Stimulated activated CD4-positive, alpha-beta T cell treated with anti-CD3 and anti-CD28 coated beads, Interleukin-2, amount 100 ng/mL, for 4 hours (primary cell): Measurements from ENCODE around the gene TXN.
"Not testable (repeated sequence)": the region's sequence is repeated elsewhere in the genome, so short reads cannot be mapped to it uniquely, and the experiment has no call there.

Source experiments
- DNase-seq: peaks from one replicate; pipeline ENCODE4 v3.0.0-alpha.2; 2020; ENCODE audit warnings: low read depth

Gene TXN

DNA sequence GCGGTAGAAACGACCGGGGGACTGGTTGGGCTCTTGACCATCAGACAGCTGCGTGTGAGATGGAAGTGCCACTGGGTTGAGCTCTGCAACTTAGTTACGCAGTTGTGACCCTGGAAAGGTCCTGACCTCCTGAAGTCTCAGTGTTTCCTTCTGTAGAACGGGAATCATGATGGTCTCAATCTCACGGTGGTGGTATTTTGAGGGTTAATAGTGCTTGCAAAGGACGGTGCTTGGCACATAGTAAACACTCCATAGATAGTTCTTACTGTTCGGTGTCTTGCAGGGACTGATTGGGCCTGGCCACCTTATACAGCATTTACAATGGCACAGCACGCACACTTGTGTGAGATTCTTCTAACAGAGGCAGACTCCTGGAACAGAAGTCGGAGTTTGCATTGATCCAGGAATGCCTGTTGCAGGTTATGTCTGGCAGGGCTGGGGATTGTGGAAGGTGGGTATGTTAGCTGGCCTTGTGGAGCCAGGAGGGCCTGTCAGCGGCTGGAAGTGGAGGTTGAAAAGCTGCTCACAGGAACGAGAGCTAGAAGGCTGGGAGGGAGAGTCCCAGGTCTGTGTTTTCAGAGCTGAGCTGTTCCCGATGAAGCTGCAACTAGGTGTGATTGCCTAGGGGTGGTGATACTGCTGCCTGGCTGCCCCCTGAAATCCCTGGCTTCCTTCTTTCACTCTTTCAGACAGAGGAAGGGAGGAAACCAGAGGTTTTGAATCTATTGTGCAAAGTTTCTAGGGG is 962 bp upstream of the TXN start:
- no peak for DNase-seq

GRCh38 chr9:110255463-110256379 is 586 bp downstream of the TXN start:
- no peak for DNase-seq

DNA sequence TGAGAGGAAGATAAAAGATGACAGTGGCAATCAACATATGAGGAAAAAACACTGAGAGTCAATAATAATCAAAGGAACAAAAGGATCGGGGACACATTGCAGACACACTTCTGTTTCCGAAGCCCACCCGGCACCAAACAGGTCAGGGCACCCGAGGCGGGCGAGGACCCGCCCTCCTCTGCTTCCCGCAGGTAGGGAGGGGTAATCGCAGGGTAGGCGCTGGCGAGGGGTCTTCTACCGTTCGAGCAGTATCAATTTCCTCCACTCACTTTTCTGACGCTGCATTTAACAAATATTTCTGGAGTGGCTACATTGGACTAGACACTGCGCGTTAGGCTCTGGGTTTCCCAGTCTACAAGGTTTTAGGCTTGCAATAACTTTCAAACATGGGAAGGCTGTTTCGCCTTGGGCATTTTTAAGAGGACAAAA is 1.3 kb downstream of the TXN start:
- no peak for DNase-seq

DNA sequence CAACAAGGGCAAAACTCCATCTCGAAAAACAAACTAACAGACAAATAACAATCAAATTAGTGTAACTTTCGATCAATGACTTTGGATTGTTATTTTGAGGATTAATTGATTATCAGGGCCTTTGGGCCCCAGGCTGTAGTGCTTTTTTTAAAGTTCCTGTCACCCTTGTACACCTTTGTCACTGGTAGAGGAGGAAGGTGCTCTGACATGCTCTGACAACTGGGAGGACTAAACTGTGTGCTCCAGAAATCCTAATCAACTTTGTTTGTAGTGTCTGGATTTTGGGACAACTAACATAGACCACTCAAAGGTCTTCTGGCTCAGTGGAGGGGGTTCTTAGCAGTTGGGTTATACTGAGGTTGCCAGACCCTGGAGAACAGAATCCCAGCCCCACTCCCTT is 1.8 kb downstream of the TXN start:
- DNase-seq, result no peak

GRCh38 chr9:110252509-110253139 is 3.7 kb downstream of the TXN start:
- no peak for DNase-seq

DNA sequence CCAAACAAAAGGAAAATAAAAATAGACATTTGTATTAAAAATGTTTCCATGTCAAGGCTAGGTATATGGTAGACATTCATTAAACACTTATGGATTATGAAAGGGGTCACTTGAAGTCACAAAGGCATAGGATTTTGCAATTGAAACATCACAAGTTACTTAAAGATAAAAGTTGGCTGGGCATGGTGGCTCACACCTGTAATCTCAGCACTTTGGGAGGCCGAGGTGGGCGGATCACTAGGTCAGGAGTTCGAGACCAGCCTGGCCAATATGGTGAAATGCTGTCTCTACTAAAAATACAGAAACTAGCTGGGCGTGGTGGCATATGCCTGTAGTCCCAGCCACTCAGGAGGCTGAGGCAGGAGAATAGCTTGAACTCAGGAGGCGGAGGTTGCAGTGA is 4.5 kb downstream of the TXN start:
- DNase-seq, result not testable (repeated sequence)

- no peak for DNase-seq
Observed at GRCh38 chr9:110251212-110251611, 5.1 kb downstream of the TXN start.

GRCh38 chr9:110249603-110250002 is 6.7 kb downstream of the TXN start:
- no peak for DNase-seq

GRCh38 chr9:110248361-110248760 is 7.9 kb downstream of the TXN start:
- no peak for DNase-seq

DNA sequence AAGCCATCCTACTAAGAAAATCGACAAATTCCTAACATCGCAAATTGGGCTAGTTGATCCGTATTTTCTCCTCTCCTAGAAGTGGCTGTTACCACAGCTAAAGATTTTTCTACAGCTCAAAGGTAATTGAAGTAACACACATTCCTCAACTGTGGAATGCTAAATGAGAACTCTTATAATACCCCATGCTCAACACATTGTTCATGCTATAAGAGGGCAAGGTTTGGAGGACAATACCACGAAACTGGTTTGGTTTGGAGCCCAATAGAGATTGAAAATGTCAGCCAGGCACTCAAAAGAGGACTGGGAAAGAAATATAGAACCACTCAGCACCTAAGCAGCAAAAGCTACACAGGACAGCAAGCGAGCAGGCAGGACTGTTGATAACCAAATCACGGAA is 10.1 kb downstream of the TXN start:
- DNase-seq, result no peak

GRCh38 chr9:110244616-110245015 is 11.7 kb downstream of the TXN start:
- no peak for DNase-seq

DNA sequence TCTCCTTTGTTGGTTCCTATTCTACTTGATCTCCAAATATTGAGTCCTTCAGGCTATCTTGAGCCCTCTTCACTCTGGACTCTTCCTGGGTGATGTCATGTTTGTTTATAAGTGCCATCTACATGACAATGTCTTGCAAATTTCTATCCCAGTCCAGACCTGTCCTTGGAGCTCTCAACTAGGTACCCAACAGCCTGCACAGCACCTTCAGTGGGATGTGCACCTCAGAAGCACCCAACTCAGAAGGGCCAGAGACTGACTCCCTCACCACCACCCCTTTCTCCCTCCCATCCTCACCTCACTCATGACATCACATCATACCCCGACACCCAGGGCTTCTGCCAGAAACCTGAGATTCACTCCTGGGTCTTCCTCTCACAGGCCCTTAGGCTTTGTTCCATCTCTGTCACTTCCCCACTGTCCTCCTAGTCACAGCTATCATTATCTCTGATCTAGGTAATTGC is 14.4 kb downstream of the TXN start:
- DNase-seq, result no peak

GRCh38 chr9:110241260-110241857 is 14.9 kb downstream of the TXN start:
- no peak for DNase-seq

DNA sequence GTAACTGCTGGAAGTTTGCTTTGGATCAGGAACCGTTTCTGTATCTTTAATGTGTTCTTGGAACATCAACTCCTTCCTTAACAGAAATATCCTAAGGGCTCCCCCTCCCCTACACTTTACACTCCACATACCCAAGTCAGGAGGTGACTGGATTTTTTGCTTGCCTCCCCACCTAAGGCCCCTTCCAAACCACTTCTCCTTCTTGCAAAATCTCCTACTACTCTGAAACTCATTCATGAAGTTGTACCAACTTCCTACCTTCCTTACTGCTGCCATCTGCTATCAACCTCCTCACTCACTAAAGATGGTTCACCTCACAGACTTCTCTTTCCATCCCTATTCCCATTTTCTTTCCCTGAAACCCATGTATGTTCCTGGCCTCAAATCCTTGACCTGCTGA is 16.1 kb downstream of the TXN start:
- DNase-seq, result no peak

DNA sequence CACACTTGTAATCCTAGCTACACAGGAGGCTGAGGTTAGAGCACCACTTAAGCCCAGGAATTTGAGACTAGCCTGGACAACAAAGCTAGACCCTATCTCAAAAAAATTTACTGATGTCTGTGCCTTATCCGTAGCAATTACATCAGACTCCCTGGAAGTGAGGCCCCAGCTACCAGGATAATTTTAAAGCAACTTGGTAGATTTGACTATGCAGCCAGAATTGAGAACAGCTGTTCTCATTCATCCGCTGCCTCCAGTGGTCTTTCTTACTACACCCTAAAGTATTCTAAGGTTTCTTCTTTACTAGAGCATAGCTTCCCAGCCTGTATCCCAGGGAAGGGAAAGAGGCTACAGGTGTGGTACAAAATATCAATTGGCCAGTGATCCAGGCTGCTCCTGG is 28.0 kb downstream of the TXN start:
- no peak for DNase-seq

GRCh38 chr9:110224583-110224982 is 31.7 kb downstream of the TXN start:
- DNase-seq, result no peak

DNA sequence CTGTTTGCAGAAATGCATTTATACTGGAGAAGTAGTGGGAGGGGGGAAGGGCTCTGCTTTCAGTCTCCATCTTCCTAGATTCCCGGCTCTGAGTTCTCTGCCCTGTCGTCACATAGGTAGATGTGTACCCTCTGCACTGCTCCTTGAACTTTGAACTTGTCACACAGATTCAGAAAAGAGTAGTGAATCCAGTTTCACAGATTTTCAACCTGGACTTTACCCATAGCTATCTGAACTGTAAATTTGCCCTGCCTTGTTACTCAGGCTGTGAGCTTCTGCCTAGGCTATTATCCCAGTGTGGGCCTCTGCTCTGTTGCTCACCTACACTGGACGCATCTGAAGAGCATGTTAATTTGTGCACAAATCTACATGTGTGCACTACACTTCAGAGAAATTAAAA is 35.5 kb downstream of the TXN start:
- no peak for DNase-seq

DNA sequence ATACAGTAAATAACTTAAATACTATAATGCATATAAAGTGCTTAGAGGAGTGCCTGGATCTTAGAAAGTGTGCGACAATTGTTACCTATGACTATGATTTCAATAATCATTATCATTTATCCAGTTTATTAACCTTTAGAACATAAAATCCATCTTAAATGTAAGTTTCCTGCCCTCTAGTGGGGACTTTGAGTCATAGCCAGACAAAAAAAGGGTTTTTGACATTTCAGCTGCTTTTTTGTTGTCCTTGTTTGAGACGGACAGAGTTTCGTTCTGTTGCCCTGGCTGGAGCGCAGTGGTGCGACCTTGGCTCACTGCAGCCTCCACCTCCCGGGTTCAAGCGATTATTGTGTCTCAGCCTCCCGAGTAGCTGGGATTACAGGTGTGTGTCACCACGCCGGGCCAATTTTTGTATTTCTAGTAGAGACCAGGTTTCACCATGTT is 38.6 kb downstream of the TXN start:
- no peak for DNase-seq

DNA sequence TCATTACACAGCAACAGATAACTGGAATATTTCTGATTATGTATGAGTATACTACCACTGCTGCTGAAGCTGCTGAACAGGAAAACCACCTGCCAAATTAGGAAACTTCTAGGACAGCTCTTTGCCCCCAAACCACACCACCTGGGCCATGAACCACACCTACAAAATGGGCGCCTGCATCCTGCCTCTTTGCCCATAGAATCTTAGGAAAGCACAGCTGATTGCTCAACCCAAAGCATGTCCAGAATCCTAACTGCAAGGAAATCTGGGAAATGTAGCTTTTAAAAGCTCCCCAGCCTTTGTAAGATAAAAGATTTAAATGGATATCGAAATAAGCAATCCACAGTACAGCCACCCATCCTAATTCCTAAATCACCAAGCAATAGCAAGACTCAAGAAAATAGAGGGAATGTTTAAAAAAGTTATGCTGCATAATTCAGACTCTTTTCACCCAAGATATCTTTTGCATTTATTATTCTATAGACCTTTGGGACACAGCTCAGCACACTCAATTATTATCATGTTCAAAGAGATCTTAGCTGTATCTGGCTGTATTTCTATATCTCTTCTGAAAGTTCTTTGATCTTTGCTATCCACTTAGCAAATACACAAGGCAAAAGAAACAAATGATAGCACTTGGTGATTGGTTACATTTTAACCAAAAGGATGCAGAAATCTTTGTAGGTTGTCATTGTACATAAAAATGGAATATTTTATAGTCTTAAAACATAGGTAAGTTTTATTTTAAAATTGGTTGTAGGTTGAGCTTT is 41.5 kb downstream of the TXN start:
- DNase-seq, result no peak

GRCh38 chr9:110214090-110214489 is 42.2 kb downstream of the TXN start:
- DNase-seq, result no peak

- DNase-seq, result no peak
Observed at GRCh38 chr9:110213413-110214044, 42.8 kb downstream of the TXN start.
